ENCODE results near the gene OR6N1. TPM values are rescaled to one million over a fixed set of nuclear protein-coding genes. Genes with fewer than 3 reads are reported as not detected.

OR6N1 gene, protein sequence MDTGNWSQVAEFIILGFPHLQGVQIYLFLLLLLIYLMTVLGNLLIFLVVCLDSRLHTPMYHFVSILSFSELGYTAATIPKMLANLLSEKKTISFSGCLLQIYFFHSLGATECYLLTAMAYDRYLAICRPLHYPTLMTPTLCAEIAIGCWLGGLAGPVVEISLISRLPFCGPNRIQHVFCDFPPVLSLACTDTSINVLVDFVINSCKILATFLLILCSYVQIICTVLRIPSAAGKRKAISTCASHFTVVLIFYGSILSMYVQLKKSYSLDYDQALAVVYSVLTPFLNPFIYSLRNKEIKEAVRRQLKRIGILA
- total RNA-seq: not detected in 2 replicates

GRCh38 chr1:158771950-158772866 is at the start of gene OR6N1:
Gene OR6N1 (minus strand): TSS chr1:158772195. CDS start chr1:158766682, 5,513 bp downstream.

GRCh38 chr1:158781104-158781503 is 9.1 kb upstream of the OR6N1 start, which contains the start of gene OR6N2:
Gene OR6N2 (minus strand): TSS chr1:158781204. CDS start chr1:158777635, 3,569 bp downstream.

GRCh38 chr1:158754420-158754819 is 17.6 kb downstream of the OR6N1 start, which contains the start of gene OR6K6:
Gene OR6K6 (plus strand): TSS chr1:158754720. CDS start chr1:158754888, 168 bp downstream.

DNA sequence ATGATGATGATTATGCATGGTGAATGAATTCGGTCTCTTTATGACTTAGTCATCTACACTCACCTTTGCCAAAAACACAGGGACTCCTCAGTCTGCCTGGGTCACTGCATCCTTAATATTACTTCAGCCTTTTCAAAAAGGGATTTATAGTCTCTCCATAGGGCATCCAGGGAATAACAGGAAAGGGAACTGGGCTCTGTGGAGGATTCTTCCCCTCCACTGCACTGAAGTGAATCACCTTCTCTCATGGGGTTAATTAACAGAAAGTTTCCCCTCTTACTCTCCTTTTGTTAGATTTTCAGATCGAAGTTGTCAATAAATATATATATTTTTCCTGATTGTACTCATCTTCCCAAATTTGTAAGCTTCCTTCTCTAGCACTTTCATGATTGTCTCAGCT is 51.4 kb downstream of the OR6N1 start, which contains the start of gene OR6K3:
Gene OR6K3 (minus strand): TSS at position 101 of the 400 bp plus-strand sequence. CDS start 2,605 bp downstream, outside the sequence.

Small RNA genes within 50 kb of the gene (small RNA-seq; reads per million reads assigned to genes)
- not detected for gene OR2AQ1P

Other genes with a start within 250 kb of the OR6N1 start
- not detected in 2 replicates for gene OR6Y1, start 217.8 kb downstream of the OR6N1 start, total RNA-seq
- gene OR6P1, start 201.6 kb downstream of the OR6N1 start, total RNA-seq: not detected in 2 replicates
- not detected in 2 replicates for gene OR10X1, start 192.3 kb downstream of the OR6N1 start, total RNA-seq
- not detected in 2 replicates for gene OR10Z1, start 166.9 kb downstream of the OR6N1 start, total RNA-seq
- 0.13 TPM in 1 of 2 replicates, not detected in the other for gene SPTA1, start 85.5 kb downstream of the OR6N1 start, total RNA-seq
- not detected in 2 replicates for gene OR6K2, start 71.5 kb downstream of the OR6N1 start, total RNA-seq
- not detected in 2 replicates for gene OR6K3, start 51.5 kb downstream of the OR6N1 start, total RNA-seq
- gene OR6K6, start 17.5 kb downstream of the OR6N1 start, total RNA-seq: not detected in 2 replicates
- gene OR6N2, start 9.0 kb upstream of the OR6N1 start, total RNA-seq: not detected in 2 replicates
- gene MNDA, start 59.2 kb upstream of the OR6N1 start, total RNA-seq: not detected in 2 replicates
- gene PYHIN1, start 159.4 kb upstream of the OR6N1 start, total RNA-seq: not detected in 2 replicates
- 48.9 and 69.9 TPM in 2 replicates for gene IFI16, start 237.7 kb upstream of the OR6N1 start, total RNA-seq